Thoracic aorta endothelial cell (primary cell): ENCODE results near the gene ME1. TPM values are rescaled to one million over a fixed set of nuclear protein-coding genes. Genes with fewer than 3 reads are reported as not detected.

Experiments used
- total RNA-seq: library from RNA; depleted of rRNA; stranded (reverse); fragments of >200 nt; gene quantifications from 2 replicates; pipeline ENCODE4 v1.2.3, GENCODE V29; 2012

ME1 gene
- 28.5 and 48.2 TPM in 2 replicates for total RNA-seq

DNA sequence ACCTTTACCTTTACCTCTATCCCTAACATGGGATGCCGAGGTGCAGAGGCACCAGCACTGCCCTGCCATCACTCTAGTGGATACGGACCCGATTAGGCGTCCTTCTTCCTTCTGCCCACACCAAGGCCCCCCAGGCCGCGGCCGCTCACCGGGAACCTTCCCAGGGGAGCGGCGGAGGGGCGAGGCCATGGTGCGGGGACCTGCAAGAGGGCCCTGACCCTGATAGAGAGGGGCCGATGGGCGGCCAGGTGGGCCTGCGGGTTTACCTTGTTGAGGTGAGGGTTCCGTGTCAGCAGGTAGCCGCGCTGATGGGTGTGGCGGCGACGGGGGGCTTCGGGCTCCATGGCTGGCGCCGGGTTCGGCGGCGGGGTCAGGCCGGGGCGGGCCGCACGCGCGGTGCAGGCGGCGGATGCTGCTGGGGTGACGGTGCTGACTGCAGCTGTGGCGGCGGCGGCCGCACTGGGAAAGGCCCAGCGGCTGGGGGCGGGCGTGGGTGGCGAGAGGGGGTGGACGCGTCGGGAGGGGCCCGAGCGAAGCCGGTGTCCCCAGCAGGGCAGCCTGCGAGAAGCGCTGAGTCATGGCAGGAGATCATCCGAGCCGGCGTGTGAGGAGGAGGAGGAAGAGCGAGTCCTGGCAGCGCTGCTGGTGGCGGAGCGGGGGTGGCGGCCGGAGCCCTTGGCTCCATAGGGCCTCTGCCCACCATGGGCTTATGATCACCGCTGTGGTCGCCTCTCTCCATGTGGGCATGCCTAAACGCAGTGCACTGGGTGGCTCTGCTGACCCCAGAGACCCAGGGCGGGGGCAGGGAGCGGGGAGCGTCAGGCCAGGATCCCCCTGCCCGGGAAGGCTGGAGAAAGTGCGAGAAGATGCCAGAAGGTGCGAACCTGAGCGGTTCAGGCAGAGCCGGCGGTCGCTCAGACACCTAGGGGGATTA, at the start of gene ME1:
Gene ME1 (minus strand): TSS at position 441 of the 934 bp plus-strand sequence. CDS start 97 bp downstream, at position 344.

DNA sequence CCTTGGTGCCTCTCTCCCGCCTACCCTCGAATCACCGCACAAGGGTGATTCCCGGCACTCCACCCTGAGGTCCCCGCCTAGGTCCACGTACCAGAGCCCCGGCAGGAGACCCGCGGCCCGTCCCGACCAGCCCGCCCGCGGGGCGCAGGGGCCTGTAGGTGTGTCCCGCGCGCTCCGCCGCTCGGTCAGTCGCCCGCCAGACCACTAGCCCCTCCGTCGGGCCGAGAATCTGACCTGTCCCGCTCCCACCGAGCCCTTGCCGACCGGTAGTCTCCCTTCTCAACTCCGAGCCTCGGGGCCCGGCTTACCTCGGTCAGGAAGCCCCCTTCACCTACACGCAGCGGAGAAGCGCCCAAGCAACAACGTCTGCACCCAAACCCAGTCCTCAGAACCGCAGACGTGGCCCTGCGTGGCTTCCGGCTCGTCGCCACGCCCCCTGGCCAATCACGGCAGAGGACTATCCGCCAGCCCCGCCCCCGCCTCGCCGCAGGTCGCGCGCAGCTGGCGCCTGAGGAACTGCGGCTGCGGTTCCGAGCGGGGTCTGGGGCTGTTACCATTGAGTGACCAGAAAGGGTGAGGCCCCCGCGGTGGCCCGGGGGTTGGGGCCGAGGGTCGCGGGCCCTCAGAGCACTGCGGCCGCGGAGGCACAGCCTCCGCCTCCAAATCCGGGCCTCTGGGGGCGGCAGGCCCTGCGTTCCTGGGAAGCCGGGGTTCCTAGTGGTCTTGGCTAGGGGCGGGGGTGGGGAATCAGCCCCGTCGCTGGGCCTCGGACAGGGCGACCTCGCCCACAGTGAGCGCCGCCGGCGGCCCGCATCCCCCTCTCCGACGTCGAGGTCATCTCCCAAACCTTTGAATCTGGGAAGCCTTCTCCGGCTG, 237.7 kb downstream of the ME1 start, which contains the start of the genes PGM3 and RWDD2A:
Gene PGM3 (minus strand): TSS at position 395 of the 876 bp plus-strand sequence. CDS start 2,253 bp downstream, outside the sequence.
Gene RWDD2A (plus strand): TSS at position 487 of the 876 bp plus-strand sequence. CDS start 1,095 bp downstream, outside the sequence.

Other genes with a start within 250 kb of the ME1 start
- 66.8 and 81.0 TPM in 2 replicates for gene PGM3, start 237.8 kb downstream of the ME1 start, total RNA-seq
- 3.4 and 4.3 TPM in 2 replicates for gene RWDD2A, start 237.7 kb downstream of the ME1 start, total RNA-seq
- 0.07 and 0.27 TPM in 2 replicates for gene PRSS35, start 81.5 kb upstream of the ME1 start, total RNA-seq